T-helper 17 cell (primary cell): ENCODE measurements around the gene RPS8. TPM values are rescaled to one million over a fixed set of nuclear protein-coding genes. Genes with fewer than 3 reads are reported as not detected.

Source experiments
- ATAC-seq: fragments of 150-1000 bp; cut with Tn5 transposase; 2 replicates; pipeline ENCODE4 v1.10.0; 2021; ENCODE audit warnings: mild to moderate bottlenecking, moderate library complexity
- DNase-seq, 3 donors: peaks; one replicate each; pipeline versions ENCODE4 v3.0.0 to v3.0.0-alpha.2; 2020 to 2021
- H3K9me3 ChIP-seq: one replicate; pipeline ENCODE4 v1.7.0; 2013; ENCODE audit warnings: low read length, mild to moderate bottlenecking; ENCODE audit not compliant: control insufficient read depth, poor library complexity, severe bottlenecking
- H3K27ac Mint-ChIP-seq: one replicate; pipeline ENCODE4 v1.8.0; 2022; ENCODE audit warnings: mild to moderate bottlenecking, moderate library complexity, mixed read lengths
- H3K27me3 Mint-ChIP-seq: one replicate; pipeline ENCODE4 v1.8.0; 2022; ENCODE audit warnings: mixed read lengths
- H3K36me3 Mint-ChIP-seq: one replicate; pipeline ENCODE4 v1.8.0; 2022; ENCODE audit warnings: low read depth, mixed read lengths
- H3K4me1 Mint-ChIP-seq: one replicate; pipeline ENCODE4 v1.8.0; 2022; ENCODE audit warnings: mild to moderate bottlenecking, mixed read lengths
- H3K4me3 Mint-ChIP-seq: one replicate; pipeline ENCODE4 v1.8.0; 2022; ENCODE audit warnings: mild to moderate bottlenecking, moderate library complexity, mixed read lengths
- total RNA-seq, 4 donors: library from RNA in 2 of 4; stranded (reverse) in 2 of 4; gene quantifications; one replicate each; pipeline ENCODE4 v1.2.3 and lab custom pipeline; 2022 to 2026

RPS8 gene
- total RNA-seq, 2 donors from 2014 or later = 2,841 to 3,014 TPM

- Mint-ChIP-seq H3K4me1 (peaks cover 52% of the 10 kb centered on the region), H3K27me3 (no peaks in the 10 kb centered on the region), H3K36me3 (peaks cover 19% of the 10 kb centered on the region), H3K4me3 (peak overlapping the region; percentile 99), H3K27ac (peak overlapping the region; percentile 100)
- DNase-seq (no peak), ATAC-seq (no peak)
- peaks cover 3% of the 10 kb centered on the region for H3K9me3 ChIP-seq
These were observed 27.1 kb downstream of the RPS8 start for GRCh38 chr1:44802306-44803061.

GRCh38 chr1:44803062-44803311 is 27.6 kb downstream of the RPS8 start:
- Mint-ChIP-seq H3K27ac (peak overlapping the region; percentile 100), H3K36me3 (peaks cover 19% of the 10 kb centered on the region)
- no peak for DNase-seq

GRCh38 chr1:44803312-44804095 is 28.2 kb downstream of the RPS8 start:
- ATAC-seq = no peak
- H3K27ac Mint-ChIP-seq = peak overlapping the region; percentile 100
- H3K4me3 Mint-ChIP-seq = peak overlapping the region; percentile 99
- DNase-seq = peak in 1 of 3 donors; percentile 11
- H3K9me3 ChIP-seq = peaks cover 3% of the 10 kb centered on the region
- no peaks in the 10 kb centered on the region for H3K27me3 Mint-ChIP-seq
- peaks cover 60% of the 10 kb centered on the region for H3K4me1 Mint-ChIP-seq
- H3K36me3 Mint-ChIP-seq = peaks cover 19% of the 10 kb centered on the region

More at GRCh38 chr1:44803062-44803311, 27.6 kb downstream of the RPS8 start:
- H3K9me3 ChIP-seq = peaks cover 3% of the 10 kb centered on the region
- H3K27me3 Mint-ChIP-seq = no peaks in the 10 kb centered on the region
- peak overlapping the region; percentile 99 for H3K4me3 Mint-ChIP-seq
- ATAC-seq = no peak
- peaks cover 58% of the 10 kb centered on the region for H3K4me1 Mint-ChIP-seq

- H3K27me3 Mint-ChIP-seq = no peaks in the 10 kb centered on the region
- ATAC-seq = no peak
- H3K4me1 Mint-ChIP-seq = peaks cover 75% of the 10 kb centered on the region
- peak overlapping the region; percentile 62 for H3K4me3 Mint-ChIP-seq
- peaks cover 19% of the 10 kb centered on the region for H3K36me3 Mint-ChIP-seq
- peaks cover 3% of the 10 kb centered on the region for H3K9me3 ChIP-seq
- H3K27ac Mint-ChIP-seq = peak overlapping the region; percentile 100
- peak in 1 of 3 donors; percentile 11 for DNase-seq
These were observed 30.1 kb downstream of the RPS8 start for GRCh38 chr1:44805311-44806024.

- Mint-ChIP-seq H3K27me3 (no peaks in the 10 kb centered on the region), H3K27ac (peak overlapping the region; percentile 100), H3K36me3 (peaks cover 19% of the 10 kb centered on the region), H3K4me3 (peak overlapping the region; percentile 62), H3K4me1 (peaks cover 79% of the 10 kb centered on the region)
- peaks cover 3% of the 10 kb centered on the region for H3K9me3 ChIP-seq
- ATAC-seq = no peak
- peak in 2 of 3 donors; percentile 20 to 28 for DNase-seq
These were observed 30.8 kb downstream of the RPS8 start for GRCh38 chr1:44806025-44806703.

- Mint-ChIP-seq H3K27me3 (no peaks in the 10 kb centered on the region), H3K4me1 (peaks cover 81% of the 10 kb centered on the region), H3K36me3 (peaks cover 18% of the 10 kb centered on the region), H3K4me3 (peak within 1 kb of the TSS; percentile 82), H3K27ac (peak within 1 kb of the TSS; percentile 100)
- peaks cover 3% of the 10 kb centered on the region for H3K9me3 ChIP-seq
- ATAC-seq = no peak
- no peak for DNase-seq
These were observed 31.5 kb downstream of the RPS8 start, which contains the start of gene DYNLT4 for GRCh38 chr1:44806704-44807363. DYNLT4 (minus strand) TSS chr1:44807351; CDS start chr1:44806668, 683 bp downstream.

GRCh38 chr1:44807364-44808062 is 32.2 kb downstream of the RPS8 start:
- peak overlapping the region; percentile 82 for H3K4me3 Mint-ChIP-seq
- peak overlapping the region; percentile 100 for H3K27ac Mint-ChIP-seq
- peaks cover 80% of the 10 kb centered on the region for H3K4me1 Mint-ChIP-seq
- peaks cover 13% of the 10 kb centered on the region for H3K36me3 Mint-ChIP-seq
- ATAC-seq = peak; percentile 63
- H3K9me3 ChIP-seq = no peaks in the 10 kb centered on the region
- no peaks in the 10 kb centered on the region for H3K27me3 Mint-ChIP-seq
- DNase-seq = peak; percentile 69 to 84 (median 73)

GRCh38 chr1:44808063-44808937 is 33.0 kb downstream of the RPS8 start, which contains the start of gene BTBD19:
BTBD19 (plus strand) TSS chr1:44808523; CDS start chr1:44808821, 298 bp downstream.
- H3K27me3 Mint-ChIP-seq = no peaks in the 10 kb centered on the region
- H3K27ac Mint-ChIP-seq = peak within 1 kb of the TSS; percentile 100
- DNase-seq (peak; percentile 55 to 72 (median 57)), ATAC-seq (peak; percentile 42)
- H3K4me3 Mint-ChIP-seq = peak within 1 kb of the TSS; percentile 82
- H3K9me3 ChIP-seq = no peaks in the 10 kb centered on the region
- peaks cover 8% of the 10 kb centered on the region for H3K36me3 Mint-ChIP-seq
- peaks cover 76% of the 10 kb centered on the region for H3K4me1 Mint-ChIP-seq

- no peaks in the 10 kb centered on the region for H3K9me3 ChIP-seq
- DNase-seq = peak; percentile 63 to 82 (median 74)
- ATAC-seq = peak; percentile 58
- Mint-ChIP-seq H3K4me3 (peak overlapping the region; percentile 82), H3K27me3 (no peaks in the 10 kb centered on the region), H3K4me1 (peaks cover 72% of the 10 kb centered on the region), H3K27ac (peak overlapping the region; percentile 100), H3K36me3 (peaks cover 7% of the 10 kb centered on the region)
These were observed 33.9 kb downstream of the RPS8 start for GRCh38 chr1:44808938-44809917.

GRCh38 chr1:44810101-44810761 is 34.9 kb downstream of the RPS8 start:
- Mint-ChIP-seq H3K27ac (peak overlapping the region; percentile 100), H3K4me1 (peaks cover 68% of the 10 kb centered on the region), H3K4me3 (peak overlapping the region; percentile 82), H3K36me3 (peaks cover 5% of the 10 kb centered on the region), H3K27me3 (no peaks in the 10 kb centered on the region)
- DNase-seq = peak in 1 of 3 donors; percentile 30
- no peak for ATAC-seq
- no peaks in the 10 kb centered on the region for H3K9me3 ChIP-seq
